Activated naive CD8-positive, alpha-beta T cell treated with anti-CD3 and anti-CD28 coated beads for 36 hours (primary cell): ENCODE results near the gene IMMP2L. TPM values are rescaled to one million over a fixed set of nuclear protein-coding genes. Genes with fewer than 3 reads are reported as not detected.
"Not testable (repeated sequence)": the region's sequence is repeated elsewhere in the genome, so short reads cannot be mapped to it uniquely, and the experiment has no call there.

Experiments
- DNase-seq: peaks from one replicate; pipeline ENCODE4 v3.0.0; 2021
- H3K27ac Mint-ChIP-seq: one replicate; pipeline ENCODE4 v1.8.0; 2022; ENCODE audit warnings: mild to moderate bottlenecking, moderate library complexity, mixed read lengths
- H3K27me3 Mint-ChIP-seq: one replicate; pipeline ENCODE4 v1.8.0; 2022; ENCODE audit warnings: mild to moderate bottlenecking, mixed read lengths
- H3K36me3 Mint-ChIP-seq: one replicate; pipeline ENCODE4 v1.8.0; 2021; ENCODE audit warnings: mild to moderate bottlenecking, mixed read lengths
- H3K4me1 Mint-ChIP-seq: one replicate; pipeline ENCODE4 v1.8.0; 2021; ENCODE audit warnings: mixed read lengths
- H3K4me3 Mint-ChIP-seq: one replicate; pipeline ENCODE4 v1.8.0; 2022; ENCODE audit warnings: mild to moderate bottlenecking, moderate library complexity, mixed read lengths
- H3K9me3 Mint-ChIP-seq: one replicate; pipeline ENCODE4 v1.8.0; 2022; ENCODE audit warnings: mixed read lengths
- total RNA-seq, 2 experiments: library from RNA; stranded (reverse); gene quantifications; one replicate each; pipeline ENCODE4 v1.2.3, GENCODE V29; 2021

Gene IMMP2L
- total RNA-seq, 2 experiments from 2014 or later = 18.5 to 20.9 TPM

DNA sequence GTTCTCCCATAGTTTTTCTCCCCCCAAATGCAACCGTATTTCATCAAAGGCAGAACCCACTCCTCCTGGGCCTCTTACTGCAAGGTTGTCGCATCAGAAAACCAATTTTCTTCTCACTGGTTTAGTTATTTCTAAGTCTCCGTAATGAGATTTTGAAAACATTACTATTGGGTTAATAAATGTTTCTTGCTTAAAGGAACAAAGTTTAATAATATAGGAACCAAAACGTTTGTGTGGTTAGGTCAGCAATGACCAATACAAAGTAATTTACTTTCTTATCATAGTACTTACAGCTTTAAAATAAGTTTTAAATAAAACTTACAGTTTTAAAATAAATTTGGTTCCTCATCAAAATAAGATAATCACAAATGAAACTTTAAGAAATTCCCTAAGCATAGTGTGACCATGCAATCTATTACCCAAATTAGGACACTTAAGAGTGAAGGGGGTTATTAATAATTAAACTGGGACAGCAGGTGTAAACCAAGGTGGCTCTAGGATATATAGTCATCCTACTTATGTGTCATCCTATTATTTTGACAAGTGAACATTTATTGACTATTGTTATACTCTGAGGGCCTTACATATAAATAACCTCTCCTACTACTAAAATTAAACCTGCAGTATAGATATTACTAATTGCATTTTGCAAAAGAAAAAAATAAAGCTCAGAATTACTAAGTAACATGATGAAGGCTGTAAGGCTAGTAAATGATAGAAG lies 886.7 kb downstream of the IMMP2L start:
- Mint-ChIP-seq H3K4me1 (peaks cover 4% of the 10 kb centered on the region), H3K36me3 (peaks cover 24% of the 10 kb centered on the region), H3K27ac (no peak overlapping the region), H3K27me3 (no peaks in the 10 kb centered on the region), H3K9me3 (peaks cover 15% of the 10 kb centered on the region), H3K4me3 (no peak overlapping the region)
- DNase-seq = no peak

DNA sequence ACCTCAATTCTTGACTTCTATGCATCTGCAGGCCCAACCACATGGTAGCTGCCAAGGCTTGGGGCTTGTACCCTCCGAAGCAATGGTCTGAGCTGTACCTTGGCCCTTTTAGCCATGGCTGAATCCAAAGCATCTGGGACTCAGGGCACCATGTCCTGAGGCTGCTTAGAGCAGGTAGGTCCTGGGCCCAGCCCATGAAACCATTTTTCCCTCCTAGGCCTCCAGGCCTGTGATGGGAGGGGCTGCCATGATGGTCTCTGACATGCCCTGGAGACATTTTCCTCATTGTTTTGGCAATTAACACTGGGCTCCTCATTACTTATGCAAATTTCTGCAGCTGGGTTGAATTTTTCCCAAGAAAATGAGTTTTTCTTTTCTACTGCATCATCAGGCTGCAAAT lies 889.1 kb downstream of the IMMP2L start:
- H3K9me3 Mint-ChIP-seq = peaks cover 15% of the 10 kb centered on the region
- H3K4me1 Mint-ChIP-seq = no peaks in the 10 kb centered on the region
- no peak for DNase-seq
- peaks cover 24% of the 10 kb centered on the region for H3K36me3 Mint-ChIP-seq
- H3K27me3 Mint-ChIP-seq = no peaks in the 10 kb centered on the region
- H3K27ac Mint-ChIP-seq = no peak overlapping the region
- H3K4me3 Mint-ChIP-seq = no peak overlapping the region

DNA sequence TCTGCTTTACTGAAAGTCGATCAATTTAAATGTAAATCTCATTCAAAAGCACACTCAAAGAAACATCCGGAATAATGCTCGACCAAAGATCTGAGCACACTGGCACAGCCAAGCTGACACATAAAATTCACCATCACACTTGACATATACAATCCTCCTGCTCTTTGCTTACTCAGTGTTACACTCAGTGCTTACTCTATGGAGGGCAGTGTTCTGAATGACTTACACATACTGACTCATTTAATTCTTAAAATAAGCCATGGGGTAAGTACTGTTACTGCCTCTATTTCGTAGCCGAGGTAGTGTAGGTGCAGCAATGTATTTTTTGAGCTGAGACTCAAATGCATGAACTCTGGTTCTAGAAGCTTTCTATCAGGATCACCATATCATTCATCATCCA lies 892.9 kb downstream of the IMMP2L start:
- H3K4me1 Mint-ChIP-seq = no peaks in the 10 kb centered on the region
- H3K9me3 Mint-ChIP-seq = peaks cover 17% of the 10 kb centered on the region
- peaks cover 24% of the 10 kb centered on the region for H3K36me3 Mint-ChIP-seq
- no peak for DNase-seq
- no peak overlapping the region for H3K27ac Mint-ChIP-seq
- no peaks in the 10 kb centered on the region for H3K27me3 Mint-ChIP-seq
- no peak overlapping the region for H3K4me3 Mint-ChIP-seq

DNA sequence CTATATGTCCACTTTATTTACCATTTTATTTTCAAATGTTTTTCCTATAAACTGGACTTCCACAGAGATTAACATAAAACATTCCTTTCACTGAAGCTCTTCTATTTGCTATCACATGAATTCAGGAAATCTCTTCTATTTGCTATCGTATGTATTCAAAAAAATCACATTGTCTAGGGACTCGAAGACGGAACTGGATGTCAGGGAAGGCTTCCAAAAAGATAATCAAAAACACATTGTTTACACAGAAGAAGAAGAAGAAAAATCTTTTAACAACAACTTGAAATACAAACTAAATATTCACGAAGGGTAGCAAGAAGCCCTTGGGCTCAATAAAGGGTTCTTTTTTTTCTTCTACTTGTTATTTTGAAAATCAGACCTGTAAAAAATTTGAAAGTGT lies 897.5 kb downstream of the IMMP2L start:
- Mint-ChIP-seq H3K4me3 (no peak overlapping the region), H3K36me3 (peaks cover 20% of the 10 kb centered on the region), H3K27me3 (no peaks in the 10 kb centered on the region), H3K4me1 (no peaks in the 10 kb centered on the region), H3K27ac (no peak overlapping the region), H3K9me3 (peaks cover 11% of the 10 kb centered on the region)
- DNase-seq = no peak

DNA sequence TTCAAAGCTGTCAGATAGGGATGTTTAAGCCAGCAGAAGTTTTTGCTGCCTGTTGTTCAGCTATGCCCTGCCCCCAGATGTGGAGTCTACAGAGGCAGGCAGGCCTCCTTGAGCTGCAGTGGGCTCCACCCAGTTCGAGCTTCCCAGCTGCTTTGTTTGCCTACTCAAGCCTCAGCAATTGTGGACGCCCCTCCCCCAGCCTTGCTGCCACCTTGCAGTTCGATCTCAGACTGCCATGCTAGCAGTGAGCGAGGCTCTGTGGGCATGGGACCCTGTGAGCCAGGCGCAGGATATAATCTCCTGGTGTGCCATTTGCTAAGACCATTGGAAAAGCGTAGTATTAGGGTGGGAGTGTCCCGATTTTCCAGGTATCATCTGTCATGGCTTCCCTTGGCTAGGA lies 901.7 kb downstream of the IMMP2L start:
- not testable (repeated sequence) for H3K4me1 Mint-ChIP-seq, H3K27me3 Mint-ChIP-seq, DNase-seq, H3K4me3 Mint-ChIP-seq, H3K27ac Mint-ChIP-seq
- Mint-ChIP-seq H3K9me3 (peaks cover 45% of the 10 kb centered on the region), H3K36me3 (peaks cover 35% of the 10 kb centered on the region)

DNA sequence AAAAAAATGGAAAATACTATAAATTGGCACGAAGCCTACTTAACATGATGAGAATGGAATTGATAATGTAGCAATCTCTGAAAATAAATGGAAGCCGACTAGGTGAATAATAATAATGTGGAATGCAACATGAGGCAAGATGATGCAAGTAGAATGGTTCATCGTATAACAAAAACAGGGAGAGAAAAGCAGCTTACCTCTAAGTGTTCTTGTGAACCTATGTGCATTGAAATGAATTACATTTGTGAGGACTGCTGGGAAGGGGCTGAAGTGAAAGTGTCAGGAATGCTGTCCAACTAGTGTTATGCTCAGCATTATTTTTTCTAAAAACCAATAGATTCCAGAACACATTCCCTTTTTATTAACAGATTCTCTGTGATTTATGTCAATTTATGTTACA lies 912.0 kb downstream of the IMMP2L start:
- Mint-ChIP-seq H3K27ac (no peak overlapping the region), H3K36me3 (no peaks in the 10 kb centered on the region), H3K27me3 (no peaks in the 10 kb centered on the region), H3K9me3 (peaks cover 1% of the 10 kb centered on the region), H3K4me3 (no peak overlapping the region), H3K4me1 (no peaks in the 10 kb centered on the region)
- no peak for DNase-seq

DNA sequence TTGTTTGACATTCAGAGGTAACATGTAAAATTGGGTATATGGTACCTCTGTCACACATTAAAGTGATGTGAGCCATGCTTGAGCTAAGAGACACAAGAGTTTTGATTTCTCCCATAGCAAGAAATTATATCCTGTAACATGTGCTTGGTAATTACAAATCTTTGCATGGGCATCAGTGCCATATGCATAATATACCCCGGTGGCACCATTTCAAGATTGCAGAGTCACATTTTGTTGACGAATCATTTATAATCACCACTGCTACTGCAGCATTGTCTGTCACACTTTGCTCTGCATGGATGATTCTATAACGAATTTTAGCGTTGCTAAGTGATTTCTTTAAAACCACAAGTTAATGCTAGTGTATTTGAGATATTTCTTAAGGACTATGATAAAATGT lies 915.0 kb downstream of the IMMP2L start:
- H3K36me3 Mint-ChIP-seq = no peaks in the 10 kb centered on the region
- no peaks in the 10 kb centered on the region for H3K9me3 Mint-ChIP-seq
- no peak overlapping the region for H3K4me3 Mint-ChIP-seq
- no peaks in the 10 kb centered on the region for H3K27me3 Mint-ChIP-seq
- no peak overlapping the region for H3K27ac Mint-ChIP-seq
- no peaks in the 10 kb centered on the region for H3K4me1 Mint-ChIP-seq
- DNase-seq = no peak

DNA sequence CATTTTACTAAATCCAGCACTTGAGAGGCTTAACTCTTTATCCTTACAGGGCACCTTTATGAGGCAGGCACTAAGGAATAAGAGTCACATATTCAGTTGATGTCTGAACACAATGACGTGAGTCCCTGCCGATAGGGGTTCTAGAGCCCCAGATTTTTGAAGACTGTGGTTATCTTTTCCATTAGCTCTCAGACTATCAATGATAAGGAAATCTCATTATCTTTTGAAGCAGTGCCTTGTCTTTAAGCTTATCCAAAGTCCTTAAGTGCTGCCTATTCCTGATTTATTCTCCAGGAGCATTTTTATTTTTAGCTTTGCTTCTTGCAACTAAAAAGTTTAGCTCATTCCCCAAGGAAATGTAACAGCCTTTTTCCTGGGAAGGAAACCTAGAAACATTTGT lies 915.5 kb downstream of the IMMP2L start:
- no peak overlapping the region for H3K27ac Mint-ChIP-seq
- DNase-seq = no peak

DNA sequence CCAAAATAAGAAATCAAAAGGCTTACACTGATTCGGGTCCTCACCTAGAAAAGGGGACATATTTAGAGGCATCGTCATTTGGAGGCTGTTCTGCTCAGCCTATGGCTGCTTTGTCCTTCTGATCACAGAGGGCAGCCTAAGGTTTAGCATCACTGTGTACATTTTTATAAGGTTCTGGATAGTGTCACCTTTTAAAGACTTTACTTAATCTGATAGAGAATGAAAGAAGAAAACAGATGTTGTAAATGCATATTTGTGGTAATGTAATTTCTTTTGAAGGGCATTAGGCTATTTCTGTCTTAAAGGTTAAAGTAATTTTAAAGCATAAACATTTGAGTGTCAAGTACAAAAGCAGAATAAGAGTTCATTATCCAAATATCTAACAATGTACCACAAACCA lies 916.7 kb downstream of the IMMP2L start:
- no peak overlapping the region for H3K27ac Mint-ChIP-seq
- H3K36me3 Mint-ChIP-seq = no peaks in the 10 kb centered on the region
- DNase-seq = no peak
- no peaks in the 10 kb centered on the region for H3K27me3 Mint-ChIP-seq
- H3K4me3 Mint-ChIP-seq = no peak overlapping the region
- H3K9me3 Mint-ChIP-seq = no peaks in the 10 kb centered on the region
- no peaks in the 10 kb centered on the region for H3K4me1 Mint-ChIP-seq

More for the DNA sequence above, 915.5 kb downstream of the IMMP2L start:
- Mint-ChIP-seq H3K4me1 (no peaks in the 10 kb centered on the region), H3K27me3 (no peaks in the 10 kb centered on the region), H3K9me3 (no peaks in the 10 kb centered on the region), H3K4me3 (no peak overlapping the region), H3K36me3 (no peaks in the 10 kb centered on the region)

DNA sequence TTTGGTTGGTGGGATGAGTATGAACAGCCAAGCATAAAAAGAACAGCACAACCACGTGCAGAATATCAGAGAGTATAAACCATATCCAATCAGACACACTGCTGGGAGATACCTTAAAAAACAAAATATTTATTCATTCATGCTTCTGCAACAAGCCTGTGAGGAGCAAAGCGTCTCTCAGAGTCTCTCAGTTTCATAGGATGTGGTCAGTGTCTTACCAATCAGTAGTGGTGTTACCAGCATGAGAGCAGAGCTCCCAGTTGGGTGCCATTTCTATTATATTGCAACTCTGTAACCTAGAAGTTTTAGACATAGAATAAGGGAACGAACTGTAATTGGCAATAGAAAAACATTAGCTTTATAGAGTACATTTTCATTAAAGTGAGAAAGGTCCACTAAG lies 917.2 kb downstream of the IMMP2L start:
- Mint-ChIP-seq H3K9me3 (no peaks in the 10 kb centered on the region), H3K27ac (no peak overlapping the region), H3K4me3 (no peak overlapping the region), H3K4me1 (no peaks in the 10 kb centered on the region), H3K27me3 (no peaks in the 10 kb centered on the region), H3K36me3 (no peaks in the 10 kb centered on the region)
- no peak for DNase-seq

DNA sequence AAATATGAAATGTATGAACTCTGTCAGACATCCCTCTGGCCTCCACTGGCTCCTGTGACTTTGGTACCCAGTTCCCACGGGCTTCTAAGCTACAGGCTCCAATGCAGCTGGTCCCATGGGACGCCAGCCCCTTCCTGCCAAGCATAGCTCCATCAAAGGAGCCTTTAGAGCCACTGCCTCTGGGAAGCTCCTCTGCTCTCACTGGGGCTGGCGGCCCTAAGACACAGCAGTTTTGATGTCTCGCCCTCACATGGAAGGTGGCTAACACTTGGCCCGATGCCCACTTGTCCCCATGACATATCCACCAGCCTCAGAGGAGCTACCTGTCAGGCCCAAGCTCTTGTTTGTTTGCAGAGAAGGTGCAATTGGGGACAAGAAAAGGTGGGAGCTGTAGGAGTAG lies 925.0 kb downstream of the IMMP2L start:
- H3K27me3 Mint-ChIP-seq = no peaks in the 10 kb centered on the region
- H3K27ac Mint-ChIP-seq = no peak overlapping the region
- H3K9me3 Mint-ChIP-seq = no peaks in the 10 kb centered on the region
- H3K4me1 Mint-ChIP-seq = no peaks in the 10 kb centered on the region
- DNase-seq = no peak
- H3K4me3 Mint-ChIP-seq = no peak overlapping the region
- no peaks in the 10 kb centered on the region for H3K36me3 Mint-ChIP-seq

DNA sequence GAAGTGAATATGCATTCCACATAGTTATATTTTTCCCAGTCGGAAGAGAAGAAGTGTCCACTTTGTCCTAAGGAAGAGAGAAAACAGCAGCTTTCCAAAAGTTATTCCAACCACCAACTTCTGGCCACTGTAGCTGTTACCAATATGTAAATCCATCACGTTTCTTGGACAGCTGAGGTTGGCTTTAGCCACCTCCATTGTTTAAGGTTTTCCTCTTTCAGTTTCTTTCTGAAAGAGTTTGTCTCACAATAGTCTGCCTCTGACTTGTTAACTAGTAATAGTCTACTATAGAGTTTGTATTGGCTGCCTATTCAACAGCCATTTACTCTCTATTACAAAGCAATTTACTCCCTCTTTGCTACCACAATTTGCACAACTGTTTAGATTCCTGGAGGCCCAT lies 929.0 kb downstream of the IMMP2L start:
- no peak overlapping the region for H3K4me3 Mint-ChIP-seq
- no peaks in the 10 kb centered on the region for H3K4me1 Mint-ChIP-seq
- no peaks in the 10 kb centered on the region for H3K36me3 Mint-ChIP-seq
- no peaks in the 10 kb centered on the region for H3K9me3 Mint-ChIP-seq
- no peak overlapping the region for H3K27ac Mint-ChIP-seq
- no peaks in the 10 kb centered on the region for H3K27me3 Mint-ChIP-seq
- no peak for DNase-seq

DNA sequence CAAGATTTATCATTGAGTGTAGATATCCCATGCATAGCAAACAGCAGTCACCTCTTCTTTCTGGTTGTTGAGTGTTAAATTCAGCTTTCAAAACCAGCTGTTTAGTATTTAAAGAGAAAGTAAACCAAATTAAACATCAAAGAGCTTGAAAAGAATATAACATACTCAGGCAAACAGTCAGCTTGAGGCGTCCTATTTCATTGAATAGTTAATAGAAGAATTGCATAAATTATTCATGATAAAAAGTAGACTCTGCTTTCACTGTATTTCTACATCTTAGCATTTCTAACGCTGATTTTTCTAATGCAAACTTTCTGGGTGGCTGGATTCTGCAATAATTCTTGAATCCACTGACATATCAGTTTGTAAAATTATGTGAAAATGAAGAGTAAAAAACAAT lies 935.9 kb downstream of the IMMP2L start:
- no peaks in the 10 kb centered on the region for H3K27me3 Mint-ChIP-seq
- H3K4me1 Mint-ChIP-seq = no peaks in the 10 kb centered on the region
- no peak for DNase-seq
- H3K27ac Mint-ChIP-seq = no peak overlapping the region
- no peaks in the 10 kb centered on the region for H3K9me3 Mint-ChIP-seq
- H3K36me3 Mint-ChIP-seq = no peaks in the 10 kb centered on the region
- H3K4me3 Mint-ChIP-seq = no peak overlapping the region

DNA sequence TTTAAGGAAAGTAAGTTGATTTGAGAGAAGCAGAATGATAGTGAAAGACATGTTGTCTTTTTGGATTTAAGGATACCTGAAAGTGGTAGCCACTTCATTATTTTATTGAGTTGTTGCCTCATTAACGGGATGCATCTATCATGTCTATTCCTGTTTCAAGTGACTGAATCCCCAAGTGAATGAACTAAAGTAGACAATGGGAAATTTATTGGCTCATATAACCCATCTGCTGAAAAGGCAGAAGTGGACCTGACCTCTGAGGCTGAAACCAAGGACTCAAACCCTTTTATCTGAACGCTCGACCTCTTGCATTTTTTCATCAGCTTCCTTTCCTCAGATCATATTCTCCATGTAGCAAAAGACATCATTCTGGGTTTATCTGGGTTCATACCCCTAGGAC lies 937.0 kb downstream of the IMMP2L start:
- Mint-ChIP-seq H3K27me3 (no peaks in the 10 kb centered on the region), H3K4me1 (no peaks in the 10 kb centered on the region), H3K4me3 (no peak overlapping the region), H3K36me3 (no peaks in the 10 kb centered on the region), H3K9me3 (no peaks in the 10 kb centered on the region), H3K27ac (no peak overlapping the region)
- DNase-seq = no peak

DNA sequence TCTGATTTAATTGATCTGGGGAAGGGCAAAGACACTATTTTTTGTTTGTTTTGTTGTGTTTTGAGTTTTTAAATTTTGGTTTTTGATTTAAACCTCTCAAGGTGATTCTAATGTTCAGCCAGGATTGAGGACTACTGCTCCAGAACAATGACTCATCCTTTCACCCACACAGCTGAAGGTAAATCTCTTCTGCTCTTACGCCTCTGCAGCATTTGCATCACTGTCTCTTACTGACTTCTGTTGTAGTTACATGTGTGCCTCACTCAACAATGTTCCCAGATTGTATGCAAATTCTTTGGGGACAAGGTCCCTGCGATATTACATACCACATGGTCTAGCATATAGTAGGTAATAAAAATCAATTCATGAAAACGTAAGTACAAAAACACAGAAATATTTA lies 938.9 kb downstream of the IMMP2L start:
- DNase-seq = no peak
- Mint-ChIP-seq H3K4me3 (no peak overlapping the region), H3K4me1 (no peaks in the 10 kb centered on the region), H3K9me3 (no peaks in the 10 kb centered on the region), H3K36me3 (no peaks in the 10 kb centered on the region), H3K27ac (no peak overlapping the region), H3K27me3 (no peaks in the 10 kb centered on the region)

DNA sequence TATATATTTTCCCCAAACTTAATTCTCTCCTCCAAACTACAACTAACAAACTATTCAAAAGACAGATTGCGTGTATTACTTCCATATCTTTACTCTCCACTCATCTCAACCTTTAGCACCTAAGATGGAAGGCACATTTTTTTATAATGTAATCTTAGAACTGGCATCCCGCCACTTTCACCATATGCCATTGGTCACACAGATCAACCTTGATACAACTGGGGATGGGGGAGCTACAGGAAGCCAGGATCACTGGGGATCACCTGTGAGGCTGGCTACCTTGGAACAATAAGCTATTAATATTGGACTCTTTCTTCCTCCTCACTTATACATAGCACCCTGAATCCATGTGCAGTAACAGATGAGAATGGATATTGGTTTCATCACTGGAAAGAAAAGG lies 941.0 kb downstream of the IMMP2L start:
- Mint-ChIP-seq H3K4me3 (no peak overlapping the region), H3K4me1 (no peaks in the 10 kb centered on the region), H3K27me3 (no peaks in the 10 kb centered on the region), H3K9me3 (no peaks in the 10 kb centered on the region), H3K36me3 (no peaks in the 10 kb centered on the region), H3K27ac (no peak overlapping the region)
- DNase-seq = no peak
